GM18502 (cell line): ENCODE data around the gene CYP4F22.
"Not testable (repeated sequence)": the region's sequence is repeated elsewhere in the genome, so short reads cannot be mapped to it uniquely, and the experiment has no call there.

Experiments
- ATAC-seq: cut with Tn5 transposase; IDR thresholded peaks from one replicate; pipeline ENCODE4 v1.9.1; 2021; ENCODE audit warnings: mild to moderate bottlenecking; ENCODE audit not compliant: unreplicated experiment, poor library complexity

CYP4F22 gene

DNA sequence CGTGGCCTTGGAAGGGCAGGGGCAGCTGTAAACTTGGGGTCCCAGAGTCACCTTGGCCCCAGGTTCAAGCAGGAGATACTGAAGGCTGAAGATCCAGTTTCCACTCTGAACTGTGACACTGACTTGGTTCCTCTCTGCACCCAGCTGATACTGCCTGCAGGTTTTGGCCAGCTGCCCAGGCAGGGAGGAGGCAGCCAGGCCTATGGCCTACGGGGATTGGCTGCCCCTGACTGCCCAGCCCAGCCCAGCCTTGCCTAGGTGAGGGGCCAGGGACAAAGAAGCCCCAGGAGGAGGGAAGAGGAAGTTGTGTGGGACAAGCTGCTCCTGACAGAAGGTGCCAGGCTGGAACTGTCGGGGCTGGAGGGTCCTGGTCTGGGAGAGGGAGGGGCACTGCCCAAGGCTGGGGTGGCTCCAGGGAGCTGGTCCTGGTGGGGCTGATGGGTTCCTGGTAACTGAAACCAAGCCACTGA is 55.0 kb downstream of the CYP4F22 start:
- ATAC-seq: no peak

DNA sequence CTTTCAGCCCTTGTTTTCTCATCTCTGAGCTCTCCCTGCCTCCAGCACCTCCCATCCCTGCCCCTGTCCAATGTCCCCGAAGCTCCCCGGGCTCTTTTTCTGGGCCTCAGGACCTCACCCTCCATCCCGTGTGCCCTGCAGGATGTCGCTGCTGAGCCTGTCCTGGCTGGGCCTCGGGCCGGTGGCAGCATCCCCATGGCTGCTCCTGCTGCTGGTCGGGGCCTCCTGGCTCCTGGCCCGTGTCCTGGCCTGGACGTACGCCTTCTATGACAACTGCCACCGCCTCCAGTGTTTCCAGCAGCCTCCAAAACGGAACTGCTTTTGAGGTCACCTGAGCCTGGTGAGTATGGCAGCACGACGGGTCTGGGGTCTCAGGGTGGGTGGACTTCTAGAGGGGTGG is 55.6 kb downstream of the CYP4F22 start:
- no peak for ATAC-seq

DNA sequence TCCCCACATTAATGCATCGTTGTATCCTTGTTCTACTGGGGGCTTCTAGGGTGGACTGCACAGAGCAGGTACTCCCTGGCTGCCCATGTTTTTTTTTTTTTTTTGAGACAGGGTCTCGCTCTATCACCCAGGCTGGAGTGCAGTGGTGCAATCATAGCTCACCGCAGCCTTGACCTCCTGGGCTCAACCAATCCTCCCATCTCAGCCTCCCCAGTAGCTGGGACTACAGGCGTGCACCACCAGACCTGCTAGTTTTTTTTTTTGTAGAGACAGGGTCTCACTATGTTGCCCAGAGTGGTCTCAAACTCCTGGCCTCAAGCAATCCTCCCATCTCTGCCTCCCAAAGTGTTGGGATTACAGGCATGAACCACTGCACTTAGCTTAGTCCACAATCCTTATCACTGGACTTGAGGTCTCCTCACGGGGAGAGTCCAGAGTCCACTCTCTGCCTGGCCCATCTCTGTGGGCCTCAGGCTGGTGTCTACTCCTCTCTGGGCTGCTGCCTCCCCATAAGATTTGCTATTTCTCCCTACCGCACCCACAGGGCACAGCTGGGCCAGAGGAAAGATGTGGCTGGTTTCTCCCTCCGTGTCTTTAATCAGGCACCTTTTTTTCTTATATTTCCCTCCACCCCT is 56.3 kb downstream of the CYP4F22 start:
- no peak for ATAC-seq

DNA sequence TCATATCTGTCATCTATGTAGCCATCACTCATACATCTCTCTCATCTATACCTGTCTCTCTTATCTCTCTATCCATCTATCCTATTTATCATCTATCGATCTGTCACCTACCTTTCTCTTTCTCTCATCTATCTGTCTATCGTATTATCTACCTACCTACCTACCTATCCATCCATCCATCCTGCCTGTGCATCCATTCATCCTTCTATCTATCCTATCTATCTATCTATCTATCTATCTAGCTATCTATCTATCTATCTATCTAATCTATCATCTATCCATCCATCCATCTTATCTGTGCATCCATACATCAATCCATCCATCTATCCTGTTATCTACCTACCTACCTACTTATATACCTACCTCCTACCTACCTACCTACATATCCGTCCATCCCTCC is 62.1 kb downstream of the CYP4F22 start:
- ATAC-seq: no peak

- no peak for ATAC-seq
Observed at GRCh38 chr19:15575406-15575805, 67.1 kb downstream of the CYP4F22 start.

- ATAC-seq: no peak
Observed at GRCh38 chr19:15576526-15577156, 68.3 kb downstream of the CYP4F22 start.

DNA sequence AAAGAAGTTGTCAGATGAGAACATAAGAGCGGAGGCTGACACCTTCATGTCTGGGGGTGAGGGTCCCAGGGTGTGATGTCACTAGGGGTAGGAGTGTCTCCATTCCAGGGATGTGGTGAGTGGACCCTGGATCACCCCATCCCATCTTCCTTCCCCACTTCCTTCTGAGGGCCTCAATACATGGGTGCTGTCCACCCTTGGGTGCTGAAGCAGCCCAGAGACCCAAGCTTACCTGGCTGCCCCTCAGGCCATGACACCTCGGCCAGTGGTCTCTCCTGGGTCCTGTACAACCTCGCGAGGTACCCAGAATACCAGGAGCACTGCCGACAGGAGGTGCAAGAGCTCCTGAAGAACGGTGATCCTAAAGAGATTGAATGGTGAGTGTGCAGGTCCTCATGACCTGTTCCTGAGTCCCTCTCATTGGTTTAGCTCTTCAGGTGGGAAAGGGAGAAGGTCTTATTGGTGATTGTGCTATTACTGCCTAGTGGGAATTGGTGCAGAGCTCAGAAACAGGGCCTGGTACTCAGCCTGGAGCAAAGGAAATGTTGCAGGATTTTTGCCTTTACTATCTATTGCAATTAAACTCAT is 69.0 kb downstream of the CYP4F22 start:
- no peak for ATAC-seq

- no peak for ATAC-seq
Observed at GRCh38 chr19:15583346-15583745, 75.0 kb downstream of the CYP4F22 start.

DNA sequence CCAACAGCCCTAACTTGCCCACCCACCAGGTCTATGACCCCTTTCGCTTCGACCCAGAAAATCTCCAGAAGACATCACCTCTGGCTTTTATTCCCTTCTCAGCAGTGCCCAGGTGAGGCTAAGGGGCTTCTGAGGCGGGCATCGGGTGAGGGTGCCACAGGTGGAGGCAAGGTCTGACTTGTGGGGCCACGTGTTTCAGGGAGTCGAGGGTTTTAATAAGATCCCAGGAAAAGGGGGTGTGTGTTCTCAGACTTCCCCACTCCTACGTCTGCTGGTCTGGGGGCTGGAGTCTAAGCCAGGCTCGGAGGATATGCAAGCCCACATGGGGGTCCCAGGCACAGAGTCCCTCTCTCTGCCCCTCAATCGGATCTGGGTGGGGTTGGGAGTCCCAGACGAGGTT is 75.8 kb downstream of the CYP4F22 start:
- no peak for ATAC-seq

DNA sequence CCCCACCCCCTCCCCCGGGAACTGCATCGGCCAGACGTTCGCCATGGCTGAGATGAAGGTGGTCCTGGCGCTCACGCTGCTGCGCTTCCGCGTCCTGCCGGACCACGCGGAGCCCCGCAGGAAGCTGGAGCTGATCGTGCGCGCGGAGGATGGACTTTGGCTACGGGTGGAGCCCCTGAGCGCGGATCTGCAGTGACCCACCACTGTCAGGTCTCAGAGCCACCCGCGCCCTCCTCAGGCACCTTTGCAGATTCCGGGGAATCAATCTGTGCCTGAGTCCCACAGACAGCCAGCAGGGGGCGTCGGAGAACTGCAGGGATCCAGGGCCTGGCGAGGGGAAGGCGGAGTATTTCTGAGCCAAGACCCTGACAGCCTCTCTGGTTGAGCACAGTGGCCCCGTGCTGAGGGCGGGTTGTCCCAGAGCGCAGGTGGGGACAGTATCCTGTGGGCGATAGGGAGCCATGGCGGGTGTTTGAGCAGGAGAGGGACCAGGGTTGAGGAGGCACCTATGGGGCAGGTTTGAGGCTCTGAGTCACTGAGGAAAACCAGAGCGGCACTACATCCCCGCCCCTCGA is 76.3 kb downstream of the CYP4F22 start:
- ATAC-seq: no peak

- ATAC-seq: no peak
Observed at GRCh38 chr19:15587663-15588062, 79.3 kb downstream of the CYP4F22 start.

DNA sequence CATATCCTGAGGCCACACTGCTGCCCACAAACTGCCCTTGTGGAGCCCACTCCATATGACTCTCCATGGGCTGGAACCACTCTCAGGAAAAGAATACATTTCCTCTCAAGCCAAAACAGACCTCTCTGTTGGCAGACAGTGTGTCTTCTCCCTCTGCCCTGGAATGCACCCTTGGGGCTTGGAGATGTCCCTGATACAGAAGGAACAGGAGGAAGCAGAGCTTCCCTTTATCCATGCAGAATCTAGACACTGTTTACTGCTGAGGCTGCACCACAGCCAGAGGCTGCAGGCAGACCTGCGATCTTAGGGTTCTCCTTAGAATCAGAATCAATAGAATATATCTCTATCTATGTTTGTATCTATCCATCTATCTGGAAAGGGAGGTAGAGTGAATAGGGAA is 79.9 kb downstream of the CYP4F22 start:
- no peak for ATAC-seq

DNA sequence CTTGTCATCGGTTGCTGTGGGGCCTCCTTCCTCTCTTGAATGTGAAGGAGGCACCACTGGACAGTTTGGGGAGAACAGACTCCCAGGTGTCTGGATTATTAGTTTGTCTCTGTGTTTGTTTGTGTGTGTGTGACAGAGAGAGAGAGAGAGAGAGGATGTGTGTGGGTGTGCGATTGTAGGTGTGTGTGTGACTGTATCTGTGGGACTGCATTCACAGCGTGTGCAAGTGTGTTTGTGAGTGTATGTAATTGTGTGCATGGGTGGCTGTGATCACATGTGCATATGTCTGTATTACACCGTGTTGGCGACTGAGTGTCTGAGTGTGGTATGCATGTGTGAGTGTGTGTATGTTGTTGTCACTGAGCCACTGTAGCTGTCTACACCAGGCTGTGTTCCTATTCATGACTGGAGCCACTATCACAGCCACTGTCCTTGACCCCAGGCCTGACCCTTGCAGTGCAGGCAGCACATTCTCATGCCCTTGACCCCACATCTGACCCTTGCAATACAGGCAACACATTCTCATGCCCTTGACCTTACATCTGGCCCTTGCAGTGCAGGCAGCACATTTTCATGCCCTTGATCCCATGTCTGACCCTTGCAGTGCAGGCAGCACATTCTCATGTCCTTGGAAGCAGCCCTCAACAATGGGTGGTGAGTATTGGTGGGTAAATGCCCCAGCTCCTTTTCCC is 81.6 kb downstream of the CYP4F22 start:
- no peak for ATAC-seq

DNA sequence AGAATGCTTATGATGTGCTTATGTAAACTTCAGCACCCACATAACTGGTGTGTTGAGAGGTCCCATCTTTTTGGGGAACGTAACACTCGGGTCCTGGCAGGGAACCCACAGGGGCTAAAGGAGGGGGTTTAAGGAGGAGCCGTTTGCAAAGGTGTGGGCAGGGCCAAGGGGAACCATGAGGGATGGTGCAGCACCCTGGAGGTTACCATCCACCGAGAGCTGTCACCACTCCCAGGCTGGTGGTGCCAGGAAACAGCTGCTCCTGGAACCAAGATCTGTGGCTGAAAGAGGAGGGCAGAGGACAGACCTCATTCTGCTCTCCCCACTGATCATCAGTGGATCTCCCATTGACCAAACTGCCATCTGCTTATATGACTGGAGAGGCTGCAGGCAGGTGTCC is 83.5 kb downstream of the CYP4F22 start:
- ATAC-seq: no peak

- not testable (repeated sequence) for ATAC-seq
Observed at GRCh38 chr19:15592506-15592905, 84.2 kb downstream of the CYP4F22 start.

DNA sequence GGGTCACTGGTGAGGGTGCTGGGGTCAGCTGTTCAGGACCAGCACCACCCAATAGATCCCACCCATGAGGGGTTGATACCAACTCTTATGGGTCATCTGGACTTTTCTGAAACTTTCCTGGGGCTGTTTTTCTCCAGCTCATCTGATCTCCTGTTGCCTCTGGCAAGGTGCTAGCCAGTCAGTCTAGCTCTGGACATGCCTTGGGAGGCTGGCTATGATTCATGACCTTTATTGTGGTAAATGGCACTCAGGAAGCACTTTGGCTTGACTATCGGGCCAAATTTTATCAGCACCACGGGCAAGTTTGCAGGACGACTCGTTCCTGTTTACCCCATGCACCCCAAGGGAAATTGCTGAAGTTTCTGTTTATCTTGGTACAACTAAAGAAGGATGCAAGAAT is 85.4 kb downstream of the CYP4F22 start:
- ATAC-seq: not testable (repeated sequence)

DNA sequence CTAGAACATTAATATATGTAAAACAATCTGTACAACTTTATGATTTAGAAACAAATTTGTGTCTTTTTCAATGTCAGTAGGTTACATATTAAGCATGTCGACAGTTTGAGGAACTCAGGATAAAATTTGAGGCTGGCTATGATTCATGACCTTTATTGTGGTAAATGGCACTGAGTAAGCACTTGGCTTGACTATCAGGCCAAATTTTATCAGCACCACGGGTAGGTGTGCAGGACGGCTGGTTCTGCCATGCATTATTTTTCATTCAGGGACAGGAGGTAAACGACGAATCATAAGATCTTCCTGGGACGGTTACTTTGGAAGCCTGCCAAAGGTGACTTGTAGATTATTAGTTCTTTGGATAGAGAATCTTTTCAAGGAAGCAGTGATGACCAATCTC is 86.7 kb downstream of the CYP4F22 start:
- no peak for ATAC-seq
